HepG2 (cell line): Measurements from ENCODE around the gene ZNF425. TPM values are rescaled to one million over a fixed set of nuclear protein-coding genes. Genes with fewer than 3 reads are reported as not detected.

ENCODE experiments used
- AFF4 ChIP-seq: sonication (generic); formaldehyde crosslinking; IDR thresholded peaks from 2 replicates; pipeline ENCODE4 v1.4.0; 2020; ENCODE audit warnings: missing genetic modification reagents
- IKZF4 ChIP-seq: sonication (generic); formaldehyde crosslinking; IDR thresholded peaks from 2 replicates; pipeline ENCODE4 v1.5.1; 2020; ENCODE audit warnings: borderline replicate concordance, mild to moderate bottlenecking, low read depth, missing genetic modification reagents; ENCODE audit errors: not compliant biosample characterization
- JUNB ChIP-seq: sonication (generic); formaldehyde crosslinking; IDR thresholded peaks from 2 replicates; pipeline ENCODE4 v1.8.0; 2022; ENCODE audit warnings: missing genetic modification reagents, mild to moderate bottlenecking, borderline replicate concordance
- POLR2G ChIP-seq: fragments of 200-400 bp; formaldehyde crosslinking; IDR thresholded peaks from 2 replicates; pipeline ENCODE4 v1.6.1; 2018; ENCODE audit warnings: mild to moderate bottlenecking, low read depth, low read length, moderate library complexity
- RCOR2 ChIP-seq: IDR thresholded peaks from 2 replicates; pipeline ENCODE4 v1.6.1; 2016; ENCODE audit warnings: missing biosample characterization, missing genetic modification reagents
- XRCC5 ChIP-seq: fragments of 200-400 bp; formaldehyde crosslinking; optimal IDR thresholded peaks from 2 replicates; pipeline ENCODE3; 2017; ENCODE audit warnings: mild to moderate bottlenecking, low read length
- YY1 ChIP-seq: IDR thresholded peaks from 2 replicates; pipeline ENCODE4 v1.6.1; 2011; ENCODE audit warnings: low read length, low read depth, moderate library complexity, mild to moderate bottlenecking; ENCODE audit not compliant: insufficient read depth, insufficient replicate concordance
- ZNF251 ChIP-seq: sonication (generic); formaldehyde crosslinking; IDR thresholded peaks from 2 replicates; pipeline ENCODE4 v1.9.0; 2021; ENCODE audit warnings: mild to moderate bottlenecking, missing genetic modification reagents
- ZNF280B ChIP-seq: sonication (generic); formaldehyde crosslinking; IDR thresholded peaks from 2 replicates; pipeline ENCODE4 v1.5.0; 2020; ENCODE audit warnings: missing genetic modification reagents, mild to moderate bottlenecking, borderline replicate concordance
- ZNF773 ChIP-seq: sonication (generic); formaldehyde crosslinking; IDR thresholded peaks from 2 replicates; pipeline ENCODE4 v1.4.0; 2020; ENCODE audit warnings: missing genetic modification reagents, borderline replicate concordance
- ZNF780A ChIP-seq: sonication (generic); formaldehyde crosslinking; IDR thresholded peaks from 2 replicates; pipeline ENCODE4 v1.8.0; 2022; ENCODE audit warnings: mild to moderate bottlenecking, missing genetic modification reagents, moderate library complexity
- polyA plus RNA-seq, 8 experiments: library from polyadenylated mRNA; depleted of rRNA in 3 of 8; stranded (reverse) in 7 of 8; unstranded in 1 of 8; fragments of >200 nt; fragmentation: Illumina TruSeq in 4 of 8; extraction: Trizol in 4 of 8; gene quantifications; 2 replicates each; pipeline versions ENCODE4 v1.2.1 to v1.2.3, GENCODE V29; 2011 to 2016; ENCODE audit warnings: low read depth in 4 of 8, missing spikeins in 1 of 8, mixed read lengths in 1 of 8; ENCODE audit not compliant: insufficient read depth in 1 of 8
- total RNA-seq, 5 experiments: library from RNA; depleted of rRNA; stranded (reverse); fragments of >200 nt; fragmentation: Illumina TruSeq; extraction: Trizol; gene quantifications; 2 replicates each; pipeline ENCODE4 v1.2.3, GENCODE V29; 2016; ENCODE audit warnings: low read depth in 1 of 5
- TF ChIP-seq, protein P1 (sequence below), 2 experiments: sonication (generic) in 1 of 2; formaldehyde crosslinking in 1 of 2; IDR thresholded peaks; 2 replicates each; pipeline versions ENCODE4 v1.5.1 to v1.6.1; 2011 to 2020; ENCODE audit warnings: borderline replicate concordance in 1 of 2, low read depth in 1 of 2, low read length in 1 of 2, mild to moderate bottlenecking in 1 of 2, missing genetic modification reagents in 1 of 2, moderate library complexity in 1 of 2

ZNF425 gene
- total and polyA plus RNA-seq, 2 of the 13 experiments (the other 11 are each of a cell fraction or from before 2014, with no cell fraction given): 0.51 to 1.1 TPM

GRCh38 chr7:149090397-149091195, 35.5 kb downstream of the ZNF425 start, which contains the start of gene ZNF786 (continued):
- TF ChIP-seq ZNF280B (CRISPR knock-in tag) (no peak; the same call in 1 of the 2 replicates), ZNF773 (no peak), YY1 (peak; percentile 77), POLR2G (peak; percentile 96), ZNF251 (no peak), AFF4 (CRISPR knock-in tag) (no peak), RCOR2 (no peak), JUNB (CRISPR knock-in tag) (no peak), ZNF780A (CRISPR knock-in tag) (no peak), XRCC5 (peak; percentile 83), IKZF4 (CRISPR knock-in tag) (no peak)
- TF ChIP-seq, protein P1, sequence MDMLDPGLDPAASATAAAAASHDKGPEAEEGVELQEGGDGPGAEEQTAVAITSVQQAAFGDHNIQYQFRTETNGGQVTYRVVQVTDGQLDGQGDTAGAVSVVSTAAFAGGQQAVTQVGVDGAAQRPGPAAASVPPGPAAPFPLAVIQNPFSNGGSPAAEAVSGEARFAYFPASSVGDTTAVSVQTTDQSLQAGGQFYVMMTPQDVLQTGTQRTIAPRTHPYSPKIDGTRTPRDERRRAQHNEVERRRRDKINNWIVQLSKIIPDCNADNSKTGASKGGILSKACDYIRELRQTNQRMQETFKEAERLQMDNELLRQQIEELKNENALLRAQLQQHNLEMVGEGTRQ (IDR thresholded peaks at IDR 0.05; ENCODE audit: low read depth, low read length): no peak
- TF ChIP-seq, protein P1 (CRISPR knock-in tag; IDR thresholded peaks at IDR 0.05; ENCODE audit: borderline replicate concordance): no peak
